CD4-positive, alpha-beta T cell treated with Interleukin-12 subunit alpha and Interleukin-12 subunit beta, for 1 hour (primary cell): ENCODE data around the gene CLMN.
"Not testable (repeated sequence)": the region's sequence is repeated elsewhere in the genome, so short reads cannot be mapped to it uniquely, and the experiment has no call there.

ENCODE experiments used
- DNase-seq: peaks from one replicate; pipeline ENCODE4 v3.0.0-alpha.2; 2020

The CLMN gene

DNA sequence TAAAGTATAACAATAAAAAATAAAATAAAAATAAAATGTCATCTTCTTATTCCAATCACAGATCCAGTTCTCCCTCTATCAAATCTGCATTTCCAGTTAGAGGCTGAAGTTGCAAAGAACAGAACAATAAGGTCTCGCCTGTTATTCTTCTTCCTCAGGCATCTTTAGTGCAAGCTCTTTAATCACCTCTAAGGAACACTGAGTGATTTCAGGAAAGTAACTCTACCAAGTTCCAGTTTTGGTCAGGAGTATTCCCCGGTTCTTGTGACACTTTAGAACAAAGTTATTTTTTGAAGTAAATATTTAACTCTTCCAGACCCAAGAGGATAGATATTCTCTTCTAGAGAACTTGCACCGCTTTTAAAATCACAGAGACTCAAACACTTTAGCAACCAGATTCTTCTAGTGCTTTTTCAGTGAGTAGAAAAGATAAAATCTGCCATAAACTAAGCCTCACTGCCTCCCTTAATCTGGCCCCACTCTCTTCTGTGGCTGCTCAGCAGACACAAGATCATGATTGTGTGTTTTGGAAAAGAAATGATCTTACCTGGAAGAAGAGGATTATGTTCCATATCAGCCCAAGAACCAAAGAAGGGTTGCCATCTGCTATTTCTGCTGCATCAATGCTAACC, 104.5 kb downstream of the CLMN start:
- no peak for DNase-seq

- no peak for DNase-seq
Observed at GRCh38 chr14:95213774-95214173, 105.9 kb downstream of the CLMN start.

- no peak for DNase-seq
Observed at GRCh38 chr14:95211721-95212504, 107.8 kb downstream of the CLMN start.

DNA sequence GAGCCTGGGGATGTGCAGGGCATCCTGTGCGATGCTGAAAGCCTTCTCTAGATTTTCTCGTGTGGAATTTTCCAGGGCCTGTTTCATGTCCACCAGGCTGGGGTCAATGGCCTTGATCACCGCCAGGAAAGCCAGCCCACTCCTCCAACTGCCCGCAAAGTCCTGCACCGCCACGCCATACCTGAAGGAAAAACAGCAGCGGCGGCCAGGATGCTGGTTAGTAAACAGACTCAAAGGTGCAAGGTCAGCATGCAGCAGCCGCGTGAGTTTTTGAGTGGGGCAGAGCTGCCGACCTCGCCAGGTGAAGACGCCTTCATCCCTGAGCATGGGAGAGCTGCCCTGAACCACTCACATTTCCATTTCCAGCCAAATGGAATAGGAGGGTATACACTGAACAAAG, 109.0 kb downstream of the CLMN start:
- DNase-seq = no peak

GRCh38 chr14:95208598-95208997, 111.1 kb downstream of the CLMN start:
- DNase-seq = no peak

GRCh38 chr14:95207475-95208233, 112.1 kb downstream of the CLMN start:
- no peak for DNase-seq

DNA sequence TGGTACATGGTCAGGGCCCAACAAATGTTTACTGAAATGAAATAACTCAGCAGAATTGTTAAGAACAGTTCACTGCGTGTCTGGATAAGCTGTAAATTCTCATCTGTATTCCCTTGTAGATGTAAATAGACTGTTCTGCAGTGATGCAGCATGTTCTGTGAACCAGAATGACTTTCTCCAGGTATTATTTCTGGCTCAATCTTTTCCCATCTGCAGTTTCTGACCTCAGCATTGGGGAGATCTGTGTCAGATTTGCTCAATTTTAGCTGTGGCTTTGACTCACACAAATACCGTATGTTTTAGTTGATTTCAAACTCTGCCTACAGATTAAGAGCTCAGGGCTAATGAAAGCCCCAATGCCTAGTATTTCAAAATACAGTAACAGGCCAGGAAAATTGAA, 113.2 kb downstream of the CLMN start:
- DNase-seq = no peak

DNA sequence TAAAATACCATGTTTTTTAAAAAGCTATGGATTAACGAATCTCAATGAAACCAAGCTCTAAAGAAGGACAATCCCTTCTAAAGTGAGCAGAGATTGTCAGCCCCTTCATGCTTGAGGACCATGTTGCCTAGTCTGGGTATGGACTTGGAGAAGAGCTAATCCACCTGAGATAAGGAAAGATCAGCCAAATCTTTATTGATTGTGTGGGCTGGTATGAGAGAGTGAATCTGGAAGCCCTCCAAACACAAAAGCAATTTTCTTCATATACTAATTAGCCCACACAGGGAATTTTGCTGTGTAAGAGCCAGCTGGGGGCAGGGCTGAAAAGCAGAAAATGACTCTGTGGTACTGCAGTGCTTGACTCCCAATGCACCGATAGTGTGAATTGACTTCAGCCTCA, 115.0 kb downstream of the CLMN start:
- DNase-seq = no peak

- DNase-seq = not testable (repeated sequence)
Observed at GRCh38 chr14:95201745-95202144, 118.0 kb downstream of the CLMN start.

- DNase-seq = no peak
Observed at GRCh38 chr14:95200404-95200803, 119.3 kb downstream of the CLMN start.

- no peak for DNase-seq
Observed at GRCh38 chr14:95199298-95199983, 120.3 kb downstream of the CLMN start.

GRCh38 chr14:95198320-95198719, 121.4 kb downstream of the CLMN start:
- DNase-seq = no peak

DNA sequence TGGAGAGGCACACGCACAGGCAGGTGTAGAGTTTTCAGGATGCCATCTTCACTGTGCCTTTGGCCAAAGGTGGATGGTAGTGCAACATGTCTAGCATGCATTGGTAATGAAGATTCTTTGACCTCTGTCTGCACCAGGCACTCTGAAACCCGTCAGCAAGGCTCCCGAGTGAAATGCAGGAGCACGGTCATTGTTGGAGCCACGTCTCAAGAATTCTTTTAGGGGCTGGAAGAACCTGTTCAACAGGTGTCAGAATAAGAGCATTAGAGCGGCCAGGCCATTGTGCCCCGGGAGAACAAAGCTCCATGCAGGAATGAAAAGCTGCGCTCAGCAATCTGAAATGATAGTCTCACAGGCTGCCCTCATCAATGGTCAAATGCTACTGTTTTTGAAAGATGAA, 122.2 kb downstream of the CLMN start:
- DNase-seq = no peak

DNA sequence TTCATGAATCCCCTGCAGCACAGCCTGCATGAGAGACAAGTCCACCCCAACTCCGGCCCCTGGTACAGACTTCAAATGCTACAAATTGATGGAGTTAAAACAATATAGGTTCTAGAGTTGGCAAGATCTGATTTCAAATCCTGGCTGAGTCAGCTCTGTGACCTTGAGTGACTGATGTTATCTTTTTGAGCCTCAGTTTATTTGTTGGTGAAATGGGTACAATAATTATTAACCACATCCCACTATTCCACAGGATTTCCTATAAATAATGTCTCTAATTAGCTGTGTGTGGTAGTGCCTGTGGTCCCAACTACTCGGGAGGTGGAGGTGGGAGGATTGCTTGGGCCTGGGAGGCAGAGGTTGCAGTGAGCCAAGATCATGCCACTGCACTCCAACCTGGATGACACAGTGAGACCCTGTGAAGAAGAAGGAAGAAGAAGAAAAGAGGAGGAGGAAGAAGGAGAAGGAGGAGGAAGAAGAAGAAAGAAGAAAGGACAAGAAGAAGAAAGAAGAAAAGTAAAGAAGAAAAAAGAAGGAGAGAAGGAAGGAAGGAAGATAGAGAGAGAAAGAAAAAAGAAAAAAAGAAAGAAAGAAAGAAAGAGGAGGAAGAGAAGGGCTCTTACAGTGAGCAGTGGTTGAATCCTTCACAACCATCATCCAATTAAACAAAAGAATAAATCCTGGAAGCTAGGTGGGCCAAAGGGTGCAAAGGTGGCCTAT, 122.7 kb downstream of the CLMN start:
- DNase-seq = no peak

DNA sequence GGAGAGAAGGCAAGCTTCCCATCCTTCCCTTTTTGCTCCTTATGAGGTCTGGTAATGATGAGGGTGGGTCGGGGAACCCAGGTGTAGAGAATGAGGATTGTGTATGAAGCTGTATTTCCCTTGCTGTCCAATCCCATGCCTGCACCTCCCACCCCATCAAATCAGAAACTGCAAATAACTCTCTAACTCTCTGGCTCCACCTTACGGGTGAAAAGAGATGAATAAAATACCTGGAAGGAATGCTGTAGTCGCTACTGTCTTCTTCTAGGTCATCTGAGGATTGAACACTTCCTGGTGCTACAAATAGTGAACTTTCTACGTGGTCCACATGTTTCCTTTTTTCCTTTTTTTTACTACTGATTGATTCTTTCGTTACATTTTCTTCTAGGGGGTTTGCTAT, 123.4 kb downstream of the CLMN start:
- peak; percentile 31 for DNase-seq

DNA sequence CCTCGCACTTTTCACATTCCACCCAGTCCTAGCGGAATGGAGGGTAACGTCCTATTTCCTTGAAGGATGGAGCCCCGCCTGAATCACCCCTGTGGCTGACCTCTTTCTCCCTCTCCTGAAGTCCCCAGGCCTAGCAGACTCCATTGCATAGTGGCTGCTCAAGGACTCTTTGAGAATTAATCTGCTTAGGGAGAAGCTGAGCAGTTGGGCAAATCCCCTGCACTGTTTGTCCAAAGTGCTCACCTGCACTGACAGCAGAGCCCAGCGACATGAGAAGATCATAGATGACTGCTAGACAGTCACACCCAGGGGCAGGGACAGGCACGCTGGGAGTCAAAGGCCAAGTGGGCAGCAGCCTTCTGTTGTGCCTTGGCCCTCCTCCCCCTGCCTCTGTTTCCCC, 124.7 kb downstream of the CLMN start:
- DNase-seq = no peak

GRCh38 chr14:95193081-95193480, 126.6 kb downstream of the CLMN start:
- no peak for DNase-seq

DNA sequence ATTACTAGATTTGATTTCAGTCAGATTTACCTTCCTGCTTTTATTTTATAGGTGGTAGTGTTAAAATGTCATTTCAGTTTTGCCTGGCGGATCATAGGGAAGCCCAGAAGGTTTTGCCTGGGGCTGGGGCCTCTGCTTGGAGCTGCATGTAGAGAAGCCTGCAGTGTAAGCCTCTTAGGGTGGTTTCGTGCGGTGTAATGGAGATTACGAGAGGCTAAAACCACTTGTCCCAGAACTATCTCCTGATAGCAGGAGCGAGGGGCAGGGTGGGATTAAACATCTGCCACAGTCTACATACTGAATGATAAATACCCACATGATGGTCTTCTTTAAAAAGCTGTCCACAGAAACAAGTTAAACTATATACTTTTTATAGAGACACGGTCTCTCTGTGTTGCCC, 127.4 kb downstream of the CLMN start:
- no peak for DNase-seq

GRCh38 chr14:95191445-95192199, 128.1 kb downstream of the CLMN start:
- DNase-seq = no peak

DNA sequence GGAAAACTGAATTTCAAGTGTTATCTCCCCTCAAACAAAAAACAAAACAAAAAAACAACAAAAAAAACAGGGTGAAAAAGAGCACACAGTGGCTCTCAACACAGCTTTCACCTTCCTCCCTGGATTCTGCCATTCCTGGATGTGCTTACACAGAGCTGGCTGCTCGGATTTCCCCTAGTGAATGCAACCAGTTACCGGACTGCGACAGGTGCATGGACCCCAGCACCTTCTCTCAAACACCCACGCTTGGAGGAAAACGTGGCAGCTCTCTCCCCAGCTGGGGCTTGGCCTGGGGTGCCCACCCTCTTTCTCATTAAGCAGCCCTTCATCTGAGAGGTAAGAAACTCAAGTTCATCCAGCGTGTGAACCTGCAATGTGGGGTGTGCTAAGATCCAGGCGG, 128.9 kb downstream of the CLMN start:
- DNase-seq = no peak

DNA sequence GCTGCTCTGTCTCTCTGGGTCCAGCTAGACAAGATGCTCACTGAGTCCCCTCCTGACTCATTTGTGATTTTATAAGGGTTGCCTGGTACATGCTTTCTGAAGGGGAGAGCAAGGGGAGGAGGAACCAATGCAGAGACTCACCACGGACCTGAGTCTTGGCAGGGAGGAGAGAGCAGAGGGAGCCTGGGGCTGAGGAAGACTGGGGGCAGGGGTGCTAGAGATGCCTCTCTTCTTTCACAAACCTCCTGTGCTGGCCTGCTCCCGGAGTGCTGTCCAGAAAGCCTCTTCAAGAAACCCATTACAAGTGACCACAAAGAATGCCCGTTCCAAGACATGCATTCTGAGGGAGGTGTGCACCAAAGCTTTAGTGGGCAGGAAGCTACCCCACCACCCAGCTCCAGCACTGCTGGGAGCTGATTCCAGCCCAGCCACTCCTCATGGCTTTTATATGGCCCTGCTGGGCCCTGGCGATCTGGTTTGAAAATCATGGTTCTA, 129.3 kb downstream of the CLMN start:
- no peak for DNase-seq
